ENCODE data around the gene TP53I11. TPM values are rescaled to one million over a fixed set of nuclear protein-coding genes. Genes with fewer than 3 reads are reported as not detected.

Gene TP53I11
- total RNA-seq, 1 experiment from 2014 or later = 46.9 TPM

- POLR2A ChIA-PET = no interaction called here
- H3K9ac ChIP-seq (ENCODE audit: low read length) = no peak overlapping the region
- no TSS peak for BruUV-seq (replicated peaks)
- no peak overlapping the region for H3K27ac ChIP-seq (ENCODE audit: low read depth, low read length)
- TF ChIP-seq MAX (IDR thresholded peaks at IDR 0.05) (no peak), ZNF274 (IDR thresholded peaks at IDR 0.05; ENCODE audit: low read depth, low read length) (no peak), CBX3 (IDR thresholded peaks at IDR 0.05; ENCODE audit: low read depth) (no peak), POLR2AphosphoS5 (IDR thresholded peaks at IDR 0.05; ENCODE audit: low read depth, low read length) (no peak), ATF3 (IDR thresholded peaks at IDR 0.05) (no peak), TCF7L2 (IDR thresholded peaks at IDR 0.05; ENCODE audit: borderline replicate concordance, extremely low read depth, insufficient read depth, insufficient read length) (no peak)
- no peaks in the 10 kb centered on the region for H4K20me1 ChIP-seq (ENCODE audit: insufficient read depth)
- no peaks in the 10 kb centered on the region for H3K27me3 ChIP-seq (ENCODE audit: insufficient read depth, low read length)
- no peak for DNase-seq (ENCODE audit: low read depth, low spot score)
- H3K79me2 ChIP-seq (ENCODE audit: insufficient read depth, low read length) = no peaks in the 10 kb centered on the region
- no peak overlapping the region for H3K4me3 ChIP-seq (replicated peaks in 1 of 2; ENCODE audit: low read depth in 1 of 2, low read length in 2 of 2)
- H3K4me1 ChIP-seq (ENCODE audit: control insufficient read depth in 1 of 2, insufficient read depth in 2 of 2, low read length in 2 of 2) = peaks cover 4 to 18% of the 10 kb centered on the region in 2 experiments; a peak in 3 of 4 replicates
- intact Hi-C loops (cut with micrococcal nuclease) = no loop called here
- CTCF ChIA-PET = interaction anchor here (0.7 to 1.2 kb wide), 2 partner anchors 149 to 151 kb away, joined by 4 to 5 read pairs; no protein-coding TSS in a partner anchor
- RAD21 ChIA-PET (ENCODE audit: low non-redundant PET in 1 of 2, low total read pairs in 2 of 2, uncharacterized antibody in 2 of 2, unreplicated experiment in 2 of 2) = no interaction called here
- H2AFZ ChIP-seq (ENCODE audit: low read depth, low read length, poor library complexity, severe bottlenecking) = no peak overlapping the region
- no peaks in the 10 kb centered on the region for H3K9me3 ChIP-seq (ENCODE audit: control insufficient read depth in 1 of 2, insufficient read depth in 1 of 2, low read depth in 1 of 2, low read length in 2 of 2)
- no peaks in the 10 kb centered on the region for H3K36me3 ChIP-seq (ENCODE audit: control insufficient read depth in 1 of 2, insufficient read depth in 2 of 2, low read length in 2 of 2)
- ATAC-seq = no peak
- H3K4me2 ChIP-seq (ENCODE audit: low read length) = no peak overlapping the region
- no peaks in the 10 kb centered on the region for H3K9me2 ChIP-seq (ENCODE audit: insufficient read depth)
Measured at GRCh38 chr11:44954051-44954906, 3.6 kb upstream of the TP53I11 start.

Measured in HCT116 (cell line).